Mammary epithelial cell (primary cell): ENCODE measurements around the gene CEP170.

Experiments
- EZH2 ChIP-seq: IDR thresholded peaks from 2 replicates; pipeline ENCODE4 v1.6.1; 2012; ENCODE audit warnings: low read length, inconsistent platforms, borderline replicate concordance
- TF ChIP-seq, protein P1 (sequence below), 2 donors: IDR thresholded peaks in 1 of 2; conservative IDR thresholded peaks in 1 of 2; 2 replicates each; pipeline ENCODE4 v1.5.1; 2011 to 2012; ENCODE audit warnings: inconsistent platforms in 2 of 2, low read length in 2 of 2, mild to moderate bottlenecking in 2 of 2, control low read depth in 1 of 2, low read depth in 1 of 2; ENCODE audit not compliant: insufficient read depth in 1 of 2; ENCODE audit errors: extremely low read depth in 1 of 2

DNA sequence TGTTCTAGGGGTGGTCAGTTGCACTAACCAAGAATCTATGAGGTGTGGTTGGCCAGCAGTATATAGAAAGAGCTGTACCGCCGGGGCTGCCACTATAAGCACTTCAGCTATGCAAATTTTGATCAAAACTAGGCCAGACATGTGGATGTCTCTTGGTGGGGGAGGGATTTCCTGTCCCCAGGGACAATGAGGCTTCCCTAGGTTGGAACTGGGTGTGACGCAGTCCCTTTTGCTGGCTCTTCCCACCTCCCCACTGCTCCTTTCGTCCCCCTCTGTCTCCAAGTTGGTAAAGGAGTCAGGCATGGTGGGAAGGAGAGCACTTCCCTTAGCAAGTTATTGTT lies 14.3 kb upstream of the CEP170 start:
- no peak for TF ChIP-seq EZH2
- TF ChIP-seq, protein P1, sequence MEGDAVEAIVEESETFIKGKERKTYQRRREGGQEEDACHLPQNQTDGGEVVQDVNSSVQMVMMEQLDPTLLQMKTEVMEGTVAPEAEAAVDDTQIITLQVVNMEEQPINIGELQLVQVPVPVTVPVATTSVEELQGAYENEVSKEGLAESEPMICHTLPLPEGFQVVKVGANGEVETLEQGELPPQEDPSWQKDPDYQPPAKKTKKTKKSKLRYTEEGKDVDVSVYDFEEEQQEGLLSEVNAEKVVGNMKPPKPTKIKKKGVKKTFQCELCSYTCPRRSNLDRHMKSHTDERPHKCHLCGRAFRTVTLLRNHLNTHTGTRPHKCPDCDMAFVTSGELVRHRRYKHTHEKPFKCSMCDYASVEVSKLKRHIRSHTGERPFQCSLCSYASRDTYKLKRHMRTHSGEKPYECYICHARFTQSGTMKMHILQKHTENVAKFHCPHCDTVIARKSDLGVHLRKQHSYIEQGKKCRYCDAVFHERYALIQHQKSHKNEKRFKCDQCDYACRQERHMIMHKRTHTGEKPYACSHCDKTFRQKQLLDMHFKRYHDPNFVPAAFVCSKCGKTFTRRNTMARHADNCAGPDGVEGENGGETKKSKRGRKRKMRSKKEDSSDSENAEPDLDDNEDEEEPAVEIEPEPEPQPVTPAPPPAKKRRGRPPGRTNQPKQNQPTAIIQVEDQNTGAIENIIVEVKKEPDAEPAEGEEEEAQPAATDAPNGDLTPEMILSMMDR (conservative IDR thresholded peaks at IDR 0.05 in 1 of 2, IDR thresholded peaks at IDR 0.05 in 1 of 2; ENCODE audit: extremely low read depth in 1 of 2, insufficient read depth in 1 of 2, low read depth in 1 of 2, low read length in 2 of 2): no peak
